Kidney tubule cell (primary cell): ENCODE results near the gene GALNT14.
A peak's percentile ranks its signal among the peaks of the same experiment; 100 is the strongest.
"Not testable (repeated sequence)": the region's sequence is repeated elsewhere in the genome, so short reads cannot be mapped to it uniquely, and the experiment has no call there.

ENCODE experiments used
- DNase-seq: peaks from one replicate; pipeline ENCODE4 v3.0.0-alpha.2; 2018; ENCODE audit warnings: low spot score

Gene GALNT14

GRCh38 chr2:30939364-30939763 lies 198.9 kb downstream of the GALNT14 start:
- DNase-seq: no peak

DNA sequence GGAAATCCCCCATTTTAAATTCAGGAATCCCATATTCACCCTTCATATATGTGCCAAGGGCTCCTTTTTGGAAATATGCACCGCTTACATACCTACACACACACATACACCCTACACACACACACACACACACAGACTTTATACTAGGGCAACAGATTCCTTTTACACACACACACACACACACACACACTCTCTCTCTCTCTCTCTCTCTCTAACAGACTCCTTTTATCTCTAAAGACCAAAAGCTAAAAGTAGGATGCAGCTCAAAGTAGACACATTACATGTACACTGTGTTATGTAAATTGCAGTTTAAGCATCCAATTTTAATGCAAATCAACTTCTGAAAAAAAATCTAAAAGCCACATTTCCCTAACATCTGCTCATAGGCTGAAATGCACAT lies 200.0 kb downstream of the GALNT14 start:
- no peak for DNase-seq

DNA sequence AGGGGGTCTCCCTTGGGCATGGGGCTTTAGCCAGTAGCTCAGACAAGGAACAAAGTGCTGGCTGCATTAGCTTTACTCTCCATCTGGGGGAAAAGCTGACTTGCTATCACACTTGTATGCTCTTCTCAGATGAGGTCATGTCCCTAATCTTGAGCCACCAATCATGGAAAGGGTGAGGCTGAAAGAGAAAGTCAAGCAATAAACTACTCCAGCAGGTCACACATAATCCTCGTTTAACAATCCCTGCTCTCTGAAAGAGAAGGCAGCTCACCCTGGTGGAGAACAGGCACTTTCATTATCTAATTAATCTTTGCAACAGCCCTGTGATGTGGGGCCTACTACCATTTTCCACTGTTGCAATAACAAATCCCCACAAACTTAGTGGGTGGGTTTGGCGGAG lies 201.3 kb downstream of the GALNT14 start:
- no peak for DNase-seq

- DNase-seq: no peak
These were observed 202.4 kb downstream of the GALNT14 start for GRCh38 chr2:30935795-30936194.

- no peak for DNase-seq
These were observed 204.2 kb downstream of the GALNT14 start for GRCh38 chr2:30934066-30934465.

DNA sequence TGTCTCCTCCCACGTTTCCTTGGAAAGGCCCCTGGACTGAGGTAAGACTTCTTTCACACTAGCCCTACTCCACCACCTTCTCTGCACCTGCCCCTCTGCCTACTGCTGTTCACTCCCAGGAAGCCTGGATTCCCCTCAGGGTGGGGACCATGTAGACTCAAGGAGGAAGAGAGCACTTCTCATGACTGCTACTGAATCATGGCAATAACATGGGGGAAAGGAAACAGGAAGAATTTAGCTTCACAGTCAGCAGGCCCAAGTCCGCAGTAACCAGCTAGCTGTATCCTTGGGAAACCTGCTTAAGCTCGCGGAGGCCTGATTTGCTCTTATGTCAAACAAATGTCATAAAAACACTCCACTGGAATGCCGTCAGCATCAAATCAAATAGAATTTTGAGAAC lies 204.7 kb downstream of the GALNT14 start:
- no peak for DNase-seq

GRCh38 chr2:30932870-30933269 lies 205.4 kb downstream of the GALNT14 start:
- no peak for DNase-seq

- no peak for DNase-seq
These were observed 206.3 kb downstream of the GALNT14 start for GRCh38 chr2:30931841-30932407.

GRCh38 chr2:30930716-30931115 lies 207.5 kb downstream of the GALNT14 start:
- no peak for DNase-seq

GRCh38 chr2:30927465-30928075 lies 210.7 kb downstream of the GALNT14 start:
- DNase-seq: no peak

- no peak for DNase-seq
These were observed 211.6 kb downstream of the GALNT14 start for GRCh38 chr2:30926606-30927005.

DNA sequence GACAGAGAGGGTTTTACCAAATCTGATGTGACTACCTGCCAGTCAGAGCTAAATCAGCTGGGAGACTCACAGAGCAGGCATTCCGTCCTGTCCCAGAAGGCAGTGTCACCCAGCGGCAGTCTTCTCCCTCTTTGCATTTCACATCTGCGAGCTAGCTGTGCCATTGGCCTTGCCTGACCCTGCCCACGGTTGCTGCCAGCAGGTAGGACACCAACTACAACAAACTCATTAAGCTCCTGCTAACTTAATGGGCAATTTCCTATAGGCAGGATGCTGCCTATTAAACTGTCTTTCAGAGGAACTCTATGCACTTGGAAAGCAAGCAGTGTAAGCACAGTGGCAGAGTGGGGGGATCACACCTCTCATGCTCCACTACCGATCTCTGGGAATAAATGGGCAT lies 214.6 kb downstream of the GALNT14 start:
- no peak for DNase-seq

- no peak for DNase-seq
These were observed 217.7 kb downstream of the GALNT14 start for GRCh38 chr2:30920511-30920910.

DNA sequence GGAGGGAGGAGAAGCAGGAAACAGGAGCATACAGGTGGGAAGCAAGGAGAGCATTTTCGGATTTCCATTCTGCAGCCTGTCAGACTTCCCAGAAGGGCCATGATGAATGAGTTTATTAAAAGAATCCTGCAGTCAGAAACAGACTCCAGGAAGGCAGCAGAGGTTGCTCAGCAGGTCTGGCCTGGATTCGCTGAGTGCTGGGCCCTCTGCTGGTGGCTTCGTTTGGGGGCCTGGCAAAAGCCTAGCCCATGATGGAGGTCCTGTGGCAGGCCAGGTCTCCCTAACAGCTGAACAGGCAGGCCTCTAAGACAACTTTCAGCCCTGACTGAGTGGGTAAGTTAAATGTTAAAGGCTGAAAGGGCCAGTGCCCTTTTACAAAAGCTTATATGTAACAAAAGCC lies 222.8 kb downstream of the GALNT14 start:
- peak; percentile 6 for DNase-seq

DNA sequence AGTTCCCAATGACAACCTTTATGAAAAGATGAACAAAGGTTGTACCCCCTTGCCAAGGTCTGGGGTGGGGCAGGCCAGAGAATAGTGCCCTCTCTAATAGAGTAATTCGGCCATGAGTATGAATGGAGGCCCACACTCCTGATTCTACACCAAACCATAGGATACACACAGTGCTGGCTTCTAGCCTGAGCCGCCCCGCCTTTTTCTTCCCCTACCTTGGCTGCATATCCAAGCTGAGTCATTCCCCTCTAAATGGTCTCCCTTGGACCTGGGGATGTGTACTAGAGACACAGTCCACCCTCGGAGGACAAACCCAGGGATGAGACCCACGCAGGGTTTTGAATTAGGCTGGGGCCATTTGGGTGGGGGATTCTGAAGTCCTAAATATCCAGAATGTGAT lies 223.8 kb downstream of the GALNT14 start:
- no peak for DNase-seq

GRCh38 chr2:30912056-30912455 lies 226.2 kb downstream of the GALNT14 start:
- DNase-seq: no peak

- no peak for DNase-seq
These were observed 226.9 kb downstream of the GALNT14 start for GRCh38 chr2:30911327-30911726.

DNA sequence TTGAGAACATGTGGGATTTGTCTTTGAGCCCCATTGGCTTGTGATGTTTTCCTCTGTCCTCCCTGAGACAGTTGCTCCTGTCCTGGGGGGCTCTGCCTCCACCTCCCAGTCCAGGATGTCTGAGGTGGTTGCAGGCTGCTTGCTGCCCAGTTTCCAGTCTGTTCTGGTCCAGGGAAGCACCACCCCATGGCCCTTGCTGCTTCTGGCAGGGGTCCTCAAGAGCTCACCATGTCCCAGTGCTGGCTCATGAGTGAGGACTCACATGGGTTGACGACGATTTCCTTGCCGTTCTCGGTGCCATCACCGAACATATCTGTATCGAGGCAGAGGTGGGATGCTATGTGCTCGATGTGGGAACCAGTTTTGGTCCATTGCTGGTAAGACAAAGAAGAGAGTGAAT lies 227.6 kb downstream of the GALNT14 start:
- no peak for DNase-seq

DNA sequence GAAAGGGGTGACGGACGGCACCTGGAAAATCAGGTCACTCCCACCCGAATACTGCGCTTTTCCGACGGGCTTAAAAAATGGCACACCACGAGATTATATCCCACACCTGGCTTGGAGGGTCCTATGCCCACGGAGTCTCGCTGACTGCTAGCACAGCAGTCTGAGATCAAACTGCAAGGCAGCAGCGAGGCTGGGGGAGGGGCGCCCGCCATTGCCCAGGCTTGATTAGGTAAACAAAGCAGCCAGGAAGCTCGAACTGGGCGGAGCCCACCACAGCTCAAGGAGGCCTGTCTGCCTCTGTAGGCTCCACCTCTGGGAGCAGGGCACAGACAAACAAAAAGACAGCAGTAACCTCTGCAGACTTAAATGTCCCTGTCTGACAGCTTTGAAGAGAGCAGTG lies 233.8 kb downstream of the GALNT14 start:
- not testable (repeated sequence) for DNase-seq

- no peak for DNase-seq
These were observed 234.9 kb downstream of the GALNT14 start for GRCh38 chr2:30903326-30903725.

GRCh38 chr2:30900381-30900780 lies 237.9 kb downstream of the GALNT14 start:
- no peak for DNase-seq

- no peak for DNase-seq
These were observed 238.7 kb downstream of the GALNT14 start for GRCh38 chr2:30899516-30900054.

- no peak for DNase-seq
These were observed 240.7 kb downstream of the GALNT14 start for GRCh38 chr2:30897539-30897938.

- no peak for DNase-seq
These were observed 243.6 kb downstream of the GALNT14 start for GRCh38 chr2:30894498-30895119.
